ENCODE results near the gene EBF4.

Gene EBF4

DNA sequence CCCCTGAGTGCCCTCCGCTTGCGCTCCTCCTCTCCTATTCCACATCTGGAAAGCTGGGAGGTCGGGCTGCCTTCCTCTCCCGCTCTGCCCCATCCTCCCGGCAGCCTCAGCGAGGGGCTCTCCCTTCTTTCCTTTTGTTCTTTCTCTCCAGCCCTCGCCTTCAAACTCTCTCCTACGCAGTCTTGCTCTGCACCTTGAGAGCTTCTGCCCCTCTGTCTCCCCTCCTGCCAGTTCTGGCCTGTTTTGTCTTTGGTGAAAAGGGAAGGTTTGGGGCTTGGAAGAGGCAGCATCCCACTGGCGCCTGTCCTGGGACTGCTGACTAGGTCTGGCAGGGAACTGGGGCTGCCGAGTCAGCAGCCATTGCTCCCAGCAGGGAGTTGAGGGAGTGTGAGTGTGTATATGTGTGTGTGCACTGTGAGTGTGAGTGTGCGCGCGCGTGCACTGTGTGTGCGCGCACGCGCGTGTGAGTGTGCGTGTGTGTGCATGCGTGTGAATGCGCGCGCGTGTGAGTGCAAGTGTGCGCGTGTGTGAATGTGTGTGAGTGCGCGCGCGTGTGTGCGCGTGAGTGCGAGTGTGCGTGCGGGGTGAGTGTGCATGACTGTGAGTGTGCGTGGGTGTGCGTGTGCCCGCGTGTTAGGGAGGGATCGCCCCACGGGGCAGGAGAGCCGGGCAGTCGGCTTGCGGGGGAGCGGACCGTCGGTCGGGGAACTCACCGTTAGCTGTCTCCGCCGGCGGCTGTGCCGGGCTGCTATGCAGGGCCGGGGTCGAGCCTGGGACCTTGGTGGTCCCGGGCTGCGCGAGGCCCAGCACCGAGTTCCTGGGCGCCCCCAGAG, 107.3 kb downstream of the EBF4 start:
- Histone ChIP-seq H3K27me3 (ENCODE audit: control insufficient read depth, low read length) (peaks cover 3% of the 10 kb centered on the region; the same call in 1 of the 2 replicates), H3K36me3 (ENCODE audit: control insufficient read depth, low read length) (no peaks in the 10 kb centered on the region), H3K4me3 (ENCODE audit: low read length) (no peak overlapping the region), H3K4me2 (ENCODE audit: low read length) (no peak overlapping the region), H3K9me2 (replicated peaks; ENCODE audit: control insufficient read depth, low read length) (no peaks in the 10 kb centered on the region), H3F3A (ENCODE audit: control insufficient read depth, insufficient read depth) (no peaks in the 10 kb centered on the region), H4K20me1 (ENCODE audit: control insufficient read depth, insufficient read depth, low read depth, low read length) (no peaks in the 10 kb centered on the region), H3K79me2 (ENCODE audit: control insufficient read depth, low read length) (no peaks in the 10 kb centered on the region), H3K9me3 (ENCODE audit: control insufficient read depth, insufficient read depth, low read length) (no peaks in the 10 kb centered on the region), H3K4me1 (ENCODE audit: control insufficient read depth, low read length) (no peaks in the 10 kb centered on the region), H3K27ac (ENCODE audit: low read depth, low read length) (no peak overlapping the region)
- TF ChIP-seq EZH2phosphoT487 (IDR thresholded peaks at IDR 0.05; ENCODE audit: borderline replicate concordance, low read length): no peak
- TF ChIP-seq, protein P1, sequence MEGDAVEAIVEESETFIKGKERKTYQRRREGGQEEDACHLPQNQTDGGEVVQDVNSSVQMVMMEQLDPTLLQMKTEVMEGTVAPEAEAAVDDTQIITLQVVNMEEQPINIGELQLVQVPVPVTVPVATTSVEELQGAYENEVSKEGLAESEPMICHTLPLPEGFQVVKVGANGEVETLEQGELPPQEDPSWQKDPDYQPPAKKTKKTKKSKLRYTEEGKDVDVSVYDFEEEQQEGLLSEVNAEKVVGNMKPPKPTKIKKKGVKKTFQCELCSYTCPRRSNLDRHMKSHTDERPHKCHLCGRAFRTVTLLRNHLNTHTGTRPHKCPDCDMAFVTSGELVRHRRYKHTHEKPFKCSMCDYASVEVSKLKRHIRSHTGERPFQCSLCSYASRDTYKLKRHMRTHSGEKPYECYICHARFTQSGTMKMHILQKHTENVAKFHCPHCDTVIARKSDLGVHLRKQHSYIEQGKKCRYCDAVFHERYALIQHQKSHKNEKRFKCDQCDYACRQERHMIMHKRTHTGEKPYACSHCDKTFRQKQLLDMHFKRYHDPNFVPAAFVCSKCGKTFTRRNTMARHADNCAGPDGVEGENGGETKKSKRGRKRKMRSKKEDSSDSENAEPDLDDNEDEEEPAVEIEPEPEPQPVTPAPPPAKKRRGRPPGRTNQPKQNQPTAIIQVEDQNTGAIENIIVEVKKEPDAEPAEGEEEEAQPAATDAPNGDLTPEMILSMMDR (IDR thresholded peaks at IDR 0.05; ENCODE audit: low read depth, low read length, poor library complexity, severe bottlenecking): no peak

DNA sequence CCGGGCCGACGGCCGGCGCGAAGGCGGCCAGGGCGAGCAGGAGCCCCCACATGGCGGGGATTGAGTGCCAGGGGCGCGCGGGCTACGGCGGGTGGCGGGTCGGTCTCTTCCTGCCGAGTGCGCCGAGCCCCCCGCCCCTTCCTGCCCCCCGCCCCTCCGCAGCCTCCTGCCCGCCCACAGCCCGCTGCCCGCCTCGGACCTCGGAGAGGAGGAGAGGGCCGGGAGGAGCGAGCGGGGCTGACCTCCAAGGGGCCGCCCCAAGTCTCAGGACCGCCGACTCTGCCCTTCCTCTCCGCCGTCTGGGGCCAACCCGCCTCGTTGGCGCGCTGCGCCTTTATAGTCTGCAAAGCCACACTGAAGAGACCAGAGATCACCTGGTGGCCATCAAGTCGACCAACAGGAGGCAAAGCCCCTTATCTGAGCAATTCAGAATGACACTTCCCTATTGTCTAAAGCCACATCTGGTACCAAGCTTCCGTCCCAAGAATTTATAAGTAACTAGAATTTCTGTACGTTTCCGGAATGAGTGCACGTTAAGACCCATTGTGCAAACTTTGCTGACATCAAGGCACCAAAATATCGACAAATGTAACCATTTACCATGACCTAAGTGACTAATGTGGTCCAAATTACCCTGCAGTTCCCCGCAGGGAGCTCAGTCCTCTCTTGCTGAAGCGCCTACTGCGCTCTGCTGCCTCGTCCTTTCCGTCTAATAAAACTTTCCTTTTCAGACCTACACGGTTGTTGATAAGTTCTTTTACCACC, 108.1 kb downstream of the EBF4 start, which contains the start of gene CPXM1:
TSS of gene CPXM1 (minus strand) at position 107 of the 765 bp plus-strand sequence. CDS start at position 52, 55 bp downstream.
- no peaks in the 10 kb centered on the region for H3F3A ChIP-seq (ENCODE audit: control insufficient read depth, insufficient read depth)
- H3K27ac ChIP-seq (ENCODE audit: low read depth, low read length): no peak within 1 kb of the TSS
- H3K79me2 ChIP-seq (ENCODE audit: control insufficient read depth, low read length): no peaks in the 10 kb centered on the region
- H3K9me2 ChIP-seq (replicated peaks; ENCODE audit: control insufficient read depth, low read length): no peaks in the 10 kb centered on the region
- no peaks in the 10 kb centered on the region for H3K4me1 ChIP-seq (ENCODE audit: control insufficient read depth, low read length)
- no peak for TF ChIP-seq EZH2phosphoT487 (IDR thresholded peaks at IDR 0.05; ENCODE audit: borderline replicate concordance, low read length)
- TF ChIP-seq, protein P1 (IDR thresholded peaks at IDR 0.05; ENCODE audit: low read depth, low read length, poor library complexity, severe bottlenecking): no peak
- H3K9me3 ChIP-seq (ENCODE audit: control insufficient read depth, insufficient read depth, low read length): no peaks in the 10 kb centered on the region
- no peaks in the 10 kb centered on the region for H3K36me3 ChIP-seq (ENCODE audit: control insufficient read depth, low read length)
- H3K27me3 ChIP-seq (ENCODE audit: control insufficient read depth, low read length): peaks cover 3% of the 10 kb centered on the region; the same call in 1 of the 2 replicates
- H3K4me3 ChIP-seq (ENCODE audit: low read length): no peak within 1 kb of the TSS
- no peak within 1 kb of the TSS for H3K4me2 ChIP-seq (ENCODE audit: low read length)
- H4K20me1 ChIP-seq (ENCODE audit: control insufficient read depth, insufficient read depth, low read depth, low read length): no peaks in the 10 kb centered on the region

DNA sequence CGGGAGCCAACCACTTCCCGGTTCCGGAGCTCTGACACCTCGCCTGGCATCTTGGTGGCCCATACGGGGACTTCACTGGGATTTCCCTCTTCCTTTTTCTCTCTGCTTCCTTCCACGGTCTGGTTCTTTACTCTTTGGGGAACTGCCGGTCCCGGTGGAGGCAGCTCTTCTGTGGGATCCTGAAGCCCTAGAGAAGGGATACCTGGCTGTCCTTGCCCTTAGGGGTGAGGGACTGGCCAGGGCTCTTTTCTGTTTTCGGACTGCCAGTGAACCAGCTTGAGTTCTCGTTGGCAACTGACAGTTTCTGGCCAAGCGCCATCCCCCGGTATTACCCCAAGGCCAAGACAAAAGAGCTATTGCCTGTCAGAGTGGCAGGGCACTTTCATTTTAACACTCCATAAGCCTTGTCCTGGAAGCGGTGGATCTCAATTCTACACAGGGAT, 108.7 kb downstream of the EBF4 start:
- H3K4me1 ChIP-seq (ENCODE audit: control insufficient read depth, low read length): no peaks in the 10 kb centered on the region
- H3K79me2 ChIP-seq (ENCODE audit: control insufficient read depth, low read length): no peaks in the 10 kb centered on the region
- H3K4me3 ChIP-seq (ENCODE audit: low read length): no peak overlapping the region
- H3K9me2 ChIP-seq (replicated peaks; ENCODE audit: control insufficient read depth, low read length): no peaks in the 10 kb centered on the region
- no peak overlapping the region for H3K27ac ChIP-seq (ENCODE audit: low read depth, low read length)
- H3K36me3 ChIP-seq (ENCODE audit: control insufficient read depth, low read length): no peaks in the 10 kb centered on the region
- H4K20me1 ChIP-seq (ENCODE audit: control insufficient read depth, insufficient read depth, low read depth, low read length): no peaks in the 10 kb centered on the region
- H3K9me3 ChIP-seq (ENCODE audit: control insufficient read depth, insufficient read depth, low read length): no peaks in the 10 kb centered on the region
- H3K27me3 ChIP-seq (ENCODE audit: control insufficient read depth, low read length): peaks cover 3% of the 10 kb centered on the region; the same call in 1 of the 2 replicates
- no peaks in the 10 kb centered on the region for H3F3A ChIP-seq (ENCODE audit: control insufficient read depth, insufficient read depth)
- no peak overlapping the region for H3K4me2 ChIP-seq (ENCODE audit: low read length)
- no peak for TF ChIP-seq EZH2phosphoT487 (IDR thresholded peaks at IDR 0.05; ENCODE audit: borderline replicate concordance, low read length)
- TF ChIP-seq, protein P1 (IDR thresholded peaks at IDR 0.05; ENCODE audit: low read depth, low read length, poor library complexity, severe bottlenecking): no peak

All from DOHH2 (cell line).